Activated effector memory CD4-positive, alpha-beta T cell treated with Interleukin-2 at 50 U/mL for 16 hours (primary cell): Measurements from ENCODE around the gene SCYGR1.
"Not testable (repeated sequence)": the region's sequence is repeated elsewhere in the genome, so short reads cannot be mapped to it uniquely, and the experiment has no call there.

Source experiments
- DNase-seq: peaks from one replicate; pipeline ENCODE4 v3.0.0-alpha.2; 2020

The SCYGR1 gene

DNA sequence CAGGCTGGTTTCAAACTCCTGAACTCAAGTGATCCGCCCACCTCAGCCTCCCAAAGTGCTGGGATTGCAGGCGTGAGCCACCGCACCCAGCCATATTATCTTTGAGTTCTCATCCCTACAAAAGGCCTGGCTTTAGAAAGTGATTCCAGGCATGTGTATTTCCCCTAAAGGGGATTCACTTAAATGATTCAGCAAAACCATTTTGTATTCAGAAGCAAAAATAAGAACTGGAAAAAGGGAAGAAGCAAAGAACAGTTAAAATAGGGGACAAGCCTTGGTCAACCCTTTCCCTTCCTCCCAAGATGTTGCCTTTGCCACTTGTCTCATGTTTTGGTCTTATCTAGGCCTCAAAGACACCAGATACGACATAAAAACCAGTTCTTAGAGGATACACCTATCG lies 19.2 kb downstream of the SCYGR1 start:
- no peak for DNase-seq

DNA sequence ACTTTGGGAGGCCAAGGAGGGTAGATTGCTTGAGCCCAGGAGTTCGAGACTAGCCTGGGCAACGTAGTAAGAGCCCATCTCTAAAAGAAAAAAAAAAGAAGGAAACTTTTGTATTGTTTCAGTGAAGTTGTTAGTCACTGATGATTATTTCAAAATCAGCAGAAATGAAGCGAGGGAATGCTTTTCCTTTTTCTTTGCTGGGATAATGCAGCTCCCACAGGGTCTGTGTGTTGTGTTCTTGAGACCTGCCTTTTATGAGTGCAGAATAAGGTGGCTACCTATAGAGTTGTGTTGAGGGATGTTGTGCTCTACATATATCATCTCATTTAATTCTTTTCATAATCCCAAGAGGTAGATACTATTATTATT lies 20.3 kb downstream of the SCYGR1 start:
- DNase-seq = no peak

DNA sequence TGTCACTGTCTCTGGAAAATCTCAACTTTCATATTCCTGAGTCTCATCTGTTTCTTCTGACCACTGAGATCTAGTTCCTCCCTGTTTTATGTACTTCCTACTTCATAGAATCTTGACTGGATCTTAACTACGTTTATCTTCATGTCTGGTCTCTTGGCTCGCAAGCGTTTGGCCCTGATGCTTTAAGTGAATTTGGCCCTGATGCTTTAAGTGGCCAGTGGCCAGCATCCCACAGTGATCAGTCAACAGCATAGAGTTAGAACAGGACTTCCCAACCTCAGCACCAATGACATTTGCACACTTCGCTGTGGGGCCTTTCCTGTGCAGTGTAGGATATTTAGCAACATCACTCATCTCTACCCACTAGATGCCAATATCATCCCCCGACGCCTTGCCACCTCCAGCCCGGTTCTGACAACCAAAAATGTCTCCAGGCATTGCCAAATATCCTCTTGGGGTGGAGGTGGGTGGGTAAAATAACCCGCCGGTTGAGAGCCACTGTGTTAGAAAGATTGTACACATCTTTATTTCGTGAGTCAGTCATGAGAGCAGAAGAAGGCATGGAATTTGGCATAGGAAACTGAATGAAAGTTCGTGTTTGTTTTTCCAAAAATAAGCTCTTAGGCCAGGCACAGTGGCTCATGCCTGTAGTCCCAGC lies 20.9 kb downstream of the SCYGR1 start:
- DNase-seq = no peak

DNA sequence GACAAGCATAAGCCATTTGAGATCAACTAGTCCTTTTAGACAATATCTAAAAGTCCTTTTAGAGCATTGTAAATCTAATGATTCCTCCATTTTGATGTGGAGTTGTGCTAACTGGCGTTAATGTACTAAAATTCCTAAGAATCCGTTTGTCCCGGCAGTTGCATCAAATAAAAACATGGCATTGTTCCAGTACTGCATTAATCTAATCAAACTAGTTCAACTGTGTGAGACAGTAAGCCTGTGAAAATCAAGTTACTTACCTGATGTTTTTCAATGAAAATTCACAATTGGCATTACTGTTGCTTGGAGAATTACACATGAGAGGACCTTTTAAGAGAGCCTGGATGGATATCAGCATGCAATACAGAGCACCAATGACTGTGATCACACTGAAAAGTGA lies 21.9 kb downstream of the SCYGR1 start:
- DNase-seq = no peak

DNA sequence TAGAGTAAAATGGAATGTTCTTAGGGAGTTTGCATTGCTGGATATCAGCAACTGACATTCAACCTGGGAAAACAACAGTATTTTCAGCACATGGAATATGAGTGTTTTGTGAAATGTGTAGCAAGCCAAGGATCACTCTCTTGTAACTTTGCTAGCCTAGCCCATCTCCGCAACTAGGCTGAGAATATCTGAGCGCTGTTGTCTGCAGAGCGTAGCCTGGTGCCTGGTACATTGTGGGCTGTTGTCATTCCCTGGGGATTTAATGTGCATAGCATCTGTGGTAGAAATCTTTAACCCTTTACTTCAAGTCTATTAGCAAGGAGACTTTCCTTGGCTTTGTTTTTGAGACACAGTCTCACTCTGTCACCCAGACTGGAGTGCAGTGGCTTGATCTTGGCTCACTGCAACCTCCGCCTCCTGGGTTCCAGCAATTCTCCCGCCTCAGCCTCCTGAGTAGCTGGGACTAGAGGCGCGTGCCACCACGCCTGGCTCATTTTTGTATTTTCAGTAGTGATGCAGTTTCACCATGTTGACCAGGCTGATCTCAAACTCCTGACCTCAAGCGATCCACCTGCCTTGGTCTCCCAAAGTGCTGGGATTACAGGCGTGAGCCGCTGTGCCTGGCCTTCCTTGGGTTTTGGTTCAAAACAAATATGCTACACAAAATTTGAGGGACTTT lies 23.0 kb downstream of the SCYGR1 start:
- not testable (repeated sequence) for DNase-seq

DNA sequence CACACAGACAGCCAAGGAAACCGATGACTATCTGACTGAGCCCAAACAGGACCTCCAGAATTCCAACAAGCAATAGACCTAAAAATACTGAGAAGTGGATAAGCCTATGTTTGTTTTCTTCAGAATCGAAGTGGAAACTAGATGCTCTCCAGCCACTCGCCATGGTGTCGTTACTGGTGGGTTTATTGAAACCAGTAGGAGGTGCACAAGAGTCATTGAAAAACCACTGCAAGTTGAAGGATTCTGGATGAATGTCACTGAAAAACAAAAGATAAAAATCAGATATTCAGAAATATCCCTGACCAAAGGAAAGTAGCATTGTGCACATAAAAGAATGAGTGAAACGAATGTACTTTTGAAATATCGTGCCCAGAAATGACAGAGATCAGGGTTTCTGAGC lies 24.0 kb downstream of the SCYGR1 start:
- no peak for DNase-seq

DNA sequence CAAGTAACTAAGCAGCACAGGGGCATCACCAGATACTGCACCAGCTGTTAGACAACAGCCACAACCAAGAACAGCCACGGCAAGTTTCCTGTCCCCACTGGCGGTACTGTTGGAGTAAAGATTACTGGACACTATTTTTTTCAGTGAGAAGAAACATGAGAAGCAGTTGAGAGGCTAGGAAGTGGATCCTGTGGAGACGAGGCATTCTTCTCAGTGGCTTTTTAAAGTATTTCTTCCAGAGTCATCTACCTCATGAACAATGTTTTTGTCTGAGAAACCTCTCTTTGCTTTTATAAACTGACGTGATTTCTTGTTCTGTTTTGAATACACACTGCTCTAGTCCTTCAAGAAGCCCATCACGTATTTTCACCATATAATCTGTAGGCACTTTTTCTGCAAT lies 27.4 kb downstream of the SCYGR1 start:
- DNase-seq = no peak

DNA sequence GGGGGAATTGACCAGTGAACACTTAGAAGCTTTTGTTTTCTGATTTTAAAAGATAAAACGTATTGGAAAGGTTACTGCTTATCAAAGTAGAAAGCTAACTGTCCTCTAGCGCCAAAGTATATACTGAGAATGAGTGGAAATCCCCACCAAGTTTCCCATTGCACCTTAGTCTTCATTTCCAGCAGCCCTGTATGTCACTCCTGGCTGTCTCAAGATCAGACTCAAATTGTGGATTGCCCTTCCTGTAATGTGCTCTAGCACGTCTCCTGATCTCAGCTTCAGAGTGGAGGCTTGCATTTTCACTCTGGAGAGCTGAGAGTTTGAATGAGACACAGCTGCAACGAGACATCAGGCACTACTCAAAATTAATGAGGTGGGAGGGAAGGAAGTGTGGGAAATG lies 36.1 kb downstream of the SCYGR1 start:
- no peak for DNase-seq

DNA sequence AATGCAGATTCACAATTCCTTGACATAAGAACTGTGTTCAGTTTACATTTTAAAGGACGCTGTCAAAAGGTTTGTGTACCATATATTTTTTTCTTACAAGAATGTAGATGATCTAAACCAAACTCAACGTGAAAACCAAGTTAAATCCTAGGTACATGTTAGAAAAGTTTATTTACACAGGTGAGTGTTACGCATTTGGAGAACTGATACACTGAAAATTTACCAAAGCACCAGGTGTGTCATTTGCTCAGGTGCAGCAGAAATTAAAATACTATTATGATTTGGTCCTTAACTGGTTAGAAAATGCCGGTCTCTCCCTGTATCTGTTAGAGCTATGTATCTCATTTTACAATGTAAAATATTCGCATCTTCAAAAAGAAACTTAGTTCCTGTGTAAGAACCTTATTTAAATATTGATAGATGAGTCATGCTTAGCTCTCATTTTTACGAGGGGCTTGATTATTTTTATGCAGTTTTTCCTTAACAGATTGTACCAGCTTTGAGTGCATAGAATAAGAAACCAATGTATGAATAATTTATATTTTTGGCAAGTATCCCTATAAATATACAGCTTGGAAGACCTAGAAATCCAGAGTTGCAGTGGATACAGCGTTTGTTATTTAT lies 37.6 kb downstream of the SCYGR1 start:
- no peak for DNase-seq

DNA sequence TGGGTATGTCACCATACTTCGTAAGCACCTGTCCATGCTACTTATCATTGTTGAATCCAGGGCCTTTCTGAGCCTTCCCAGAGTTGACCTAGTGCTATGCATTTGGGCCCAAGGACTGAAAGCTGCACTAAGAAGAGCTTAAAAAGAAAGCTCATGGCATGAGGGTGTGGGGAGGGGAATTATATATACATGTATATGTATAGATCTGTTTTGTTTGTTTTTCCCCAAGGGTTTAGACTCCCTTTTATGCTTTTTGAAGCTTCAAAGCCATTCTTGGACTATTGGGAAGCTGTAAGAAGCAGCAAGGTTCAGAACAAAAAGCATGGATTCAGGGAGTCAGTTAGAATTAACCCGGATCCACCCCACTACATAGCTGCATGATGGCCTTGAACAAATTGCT lies 39.4 kb downstream of the SCYGR1 start:
- DNase-seq = no peak

DNA sequence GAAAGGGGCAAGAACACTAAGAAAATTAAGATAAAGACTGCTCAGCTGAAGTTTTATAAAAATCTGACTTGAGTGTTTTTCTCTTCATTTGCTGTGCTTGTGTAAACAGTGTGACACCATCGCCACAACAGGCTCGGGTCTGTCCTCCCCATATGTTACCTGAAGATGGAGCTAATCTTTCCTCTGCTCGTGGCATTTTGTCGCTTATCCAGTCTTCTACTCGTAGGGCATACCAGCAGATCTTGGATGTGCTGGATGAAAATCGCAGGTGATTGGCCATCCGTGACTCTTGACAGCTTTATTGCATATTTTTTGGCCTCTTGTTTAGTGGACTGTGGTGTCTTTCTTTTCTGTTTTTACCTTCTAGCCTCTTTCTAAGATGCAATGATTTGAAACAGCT lies 40.6 kb downstream of the SCYGR1 start:
- DNase-seq = no peak

DNA sequence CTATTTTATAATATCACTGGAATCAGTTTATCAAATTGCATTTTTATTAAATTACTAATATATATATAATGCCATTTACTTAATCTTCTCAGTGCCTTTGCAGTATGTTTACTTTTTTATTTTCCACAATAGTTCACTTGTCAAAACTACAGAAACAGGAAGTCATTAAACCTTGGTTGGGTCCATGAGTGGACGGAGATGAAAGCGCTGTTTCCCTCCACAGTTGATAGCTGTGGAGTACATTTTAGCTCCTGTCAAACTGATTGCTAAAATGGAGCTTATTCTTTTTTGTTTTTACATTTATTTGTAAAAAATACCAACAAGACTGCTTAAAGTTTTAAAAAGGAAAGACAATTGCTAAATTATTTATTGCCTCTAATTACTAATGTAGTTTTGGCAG lies 43.5 kb downstream of the SCYGR1 start:
- no peak for DNase-seq

DNA sequence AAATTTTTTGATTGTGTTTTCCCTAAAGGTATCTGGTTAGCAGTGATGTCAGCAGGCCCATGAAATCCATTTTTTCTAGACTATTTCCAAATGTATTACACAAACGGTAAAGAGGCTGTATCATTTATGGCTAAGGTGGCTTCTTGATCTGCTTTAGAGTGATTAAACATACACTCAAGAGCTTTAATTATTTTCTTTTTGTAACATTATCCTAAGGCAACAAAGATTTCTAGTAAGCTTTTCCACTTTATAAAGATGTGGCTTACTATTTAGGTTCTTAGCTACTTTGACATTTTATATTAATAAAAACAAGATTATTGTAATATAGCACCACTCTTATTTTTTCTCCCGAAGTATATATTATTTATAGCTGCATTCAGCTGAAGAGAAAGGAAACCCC lies 46.2 kb downstream of the SCYGR1 start:
- no peak for DNase-seq

DNA sequence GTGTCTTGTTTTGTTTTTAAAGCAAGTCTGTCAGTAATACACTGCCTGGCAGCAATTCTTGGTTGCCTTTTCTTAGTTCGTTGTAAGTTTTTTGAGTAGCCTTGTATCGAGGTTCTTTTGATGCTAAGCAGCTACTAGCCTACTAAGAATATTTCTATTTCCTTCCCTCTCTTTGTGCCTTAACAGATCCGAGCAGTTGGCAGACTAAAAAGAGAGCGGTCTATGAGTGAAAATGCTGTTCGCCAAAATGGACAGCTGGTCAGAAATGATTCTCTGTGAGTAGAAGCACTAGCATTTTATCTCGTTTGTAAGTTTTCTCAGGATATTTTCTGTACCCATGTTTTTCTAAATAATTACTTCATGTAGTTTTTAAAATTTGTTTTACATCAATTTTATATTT lies 47.6 kb downstream of the SCYGR1 start:
- no peak for DNase-seq

DNA sequence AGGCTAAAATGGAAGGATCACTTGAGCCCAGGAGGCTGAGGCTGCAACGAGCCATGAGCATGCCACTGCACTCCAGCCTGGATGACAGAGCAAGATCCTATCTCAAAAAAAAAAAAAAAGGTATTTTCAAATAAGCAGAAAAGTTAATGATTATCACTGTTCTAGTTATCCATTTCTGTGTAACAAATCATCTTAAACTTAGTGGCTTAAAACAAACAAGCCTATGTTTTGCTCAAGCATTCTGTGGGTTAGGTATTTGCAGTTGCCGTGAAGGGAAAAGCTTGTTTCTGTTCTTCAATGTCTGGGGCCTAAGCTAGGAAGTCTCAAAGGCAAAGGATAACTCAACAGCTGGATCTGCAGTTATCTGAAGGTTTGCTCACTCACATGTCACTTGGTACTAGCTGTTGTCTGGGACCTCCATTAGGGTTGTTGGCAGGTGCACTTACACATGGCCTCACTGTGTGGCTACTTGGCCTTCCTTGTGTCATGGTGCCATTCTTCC lies 48.6 kb downstream of the SCYGR1 start:
- DNase-seq = no peak
